Measurements from ENCODE around the gene PCDH8.
A peak's percentile ranks its signal among the peaks of the same experiment; 100 is the strongest.

PCDH8 gene

DNA sequence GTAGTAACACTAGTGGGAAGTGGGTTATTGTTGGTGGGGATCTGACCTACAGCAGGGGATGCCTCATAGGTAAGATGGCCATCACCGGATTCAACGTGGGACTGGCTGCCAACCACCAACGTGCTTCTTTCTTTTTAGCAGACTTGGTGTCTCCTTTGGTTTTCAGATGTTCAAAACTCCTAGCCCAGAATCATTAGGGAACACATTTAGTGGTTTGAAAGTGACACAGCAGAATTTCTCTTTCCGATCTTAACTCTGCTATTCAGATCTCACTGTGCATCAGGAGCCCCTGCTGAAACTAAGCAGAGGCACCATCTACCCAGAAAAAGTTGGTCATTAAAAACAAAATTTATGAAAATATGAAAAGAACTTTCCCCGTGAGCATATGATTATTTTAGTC lies 36.7 kb upstream of the PCDH8 start:
- WGBS (ENCODE audit: insufficient coverage), result 0% methylated on average over 4 of the region's 5 CpGs
- POLR2A ChIA-PET, result no interaction called here
- H3K4me3 ChIP-seq (ENCODE audit: control insufficient read depth in 1 of 7, extremely low read depth in 1 of 7, insufficient read depth in 4 of 7, low read depth in 2 of 7, low read length in 6 of 7), result peak overlapping the region in 1 of 7 experiments; percentile 4

DNA sequence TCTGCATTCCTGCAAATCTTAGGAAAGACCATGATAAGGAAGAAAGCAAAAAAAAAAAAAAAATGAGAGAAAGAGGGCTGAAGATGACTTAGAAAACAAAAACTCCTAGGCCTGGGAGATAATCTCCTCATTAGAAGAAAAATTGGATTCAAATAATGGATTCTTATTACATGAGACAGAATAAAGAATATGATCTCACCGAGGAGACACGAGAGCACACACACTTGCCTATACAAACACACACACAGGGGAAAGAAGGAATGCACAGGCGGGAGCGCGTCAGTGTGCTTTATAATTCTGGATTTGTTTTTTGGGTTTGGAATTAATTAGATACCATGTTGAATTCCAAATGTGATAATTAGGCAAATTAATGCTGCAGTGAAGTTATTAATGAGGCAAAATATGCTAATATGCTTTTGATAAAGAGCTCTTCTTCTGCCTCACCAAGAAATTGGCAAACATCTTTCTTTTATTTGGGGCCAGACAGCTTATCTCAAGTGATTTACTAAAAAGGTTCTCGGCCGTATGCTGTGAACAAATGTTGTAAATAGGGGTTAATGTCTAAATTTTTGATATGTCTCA lies 36.1 kb upstream of the PCDH8 start:
- peaks cover 0 to 11% (median 5%) of the 10 kb centered on the region in 4 experiments for H3K4me1 ChIP-seq (ENCODE audit: control extremely low read depth in 1 of 4, control insufficient read depth in 4 of 4, insufficient read depth in 4 of 4, low read length in 3 of 4)
- peaks cover 0 to 2% (median 0%) of the 10 kb centered on the region in 5 experiments for H3K9me3 ChIP-seq (ENCODE audit: control extremely low read depth in 1 of 5, control insufficient read depth in 4 of 5, insufficient read depth in 2 of 5, low read depth in 1 of 5, low read length in 4 of 5)
- no peaks in the 10 kb centered on the region for H3K27me3 ChIP-seq (replicated peaks in 2 of 5; ENCODE audit: control insufficient read depth in 4 of 5, insufficient read depth in 5 of 5, low read length in 4 of 5)
- no peak overlapping the region for H3K4me3 ChIP-seq (ENCODE audit: control insufficient read depth in 1 of 7, extremely low read depth in 1 of 7, insufficient read depth in 4 of 7, low read depth in 2 of 7, low read length in 6 of 7)
- WGBS (ENCODE audit: insufficient coverage), result no CpG with 5 or more reads among the region's 7 CpGs
- H3K36me3 ChIP-seq (ENCODE audit: control insufficient read depth in 4 of 4, insufficient read depth in 4 of 4, low read length in 3 of 4), result no peaks in the 10 kb centered on the region
- no peak for DNase-seq
- no peak overlapping the region for H3K27ac ChIP-seq (ENCODE audit: insufficient read depth in 1 of 2, low read depth in 1 of 2, low read length in 2 of 2, poor library complexity in 1 of 2, severe bottlenecking in 2 of 2)
- POLR2A ChIA-PET, result no interaction called here
- CTCF ChIA-PET, result no interaction called here

More for the DNA sequence above, 36.7 kb upstream of the PCDH8 start:
- peaks cover 0 to 2% (median 0%) of the 10 kb centered on the region in 5 experiments for H3K9me3 ChIP-seq (ENCODE audit: control extremely low read depth in 1 of 5, control insufficient read depth in 4 of 5, insufficient read depth in 2 of 5, low read depth in 1 of 5, low read length in 4 of 5)
- CTCF ChIA-PET, result no interaction called here
- DNase-seq, result peak; percentile 50 to 92 (median 84)
- H3K4me1 ChIP-seq (ENCODE audit: control extremely low read depth in 1 of 4, control insufficient read depth in 4 of 4, insufficient read depth in 4 of 4, low read length in 3 of 4), result peaks cover 0 to 11% (median 5%) of the 10 kb centered on the region in 4 experiments
- H3K36me3 ChIP-seq (ENCODE audit: control insufficient read depth in 4 of 4, insufficient read depth in 4 of 4, low read length in 3 of 4), result no peaks in the 10 kb centered on the region
- H3K27me3 ChIP-seq (replicated peaks in 2 of 5; ENCODE audit: control insufficient read depth in 4 of 5, insufficient read depth in 5 of 5, low read length in 4 of 5), result no peaks in the 10 kb centered on the region
- no peak overlapping the region for H3K27ac ChIP-seq (ENCODE audit: insufficient read depth in 1 of 2, low read depth in 1 of 2, low read length in 2 of 2, poor library complexity in 1 of 2, severe bottlenecking in 2 of 2)

DNA sequence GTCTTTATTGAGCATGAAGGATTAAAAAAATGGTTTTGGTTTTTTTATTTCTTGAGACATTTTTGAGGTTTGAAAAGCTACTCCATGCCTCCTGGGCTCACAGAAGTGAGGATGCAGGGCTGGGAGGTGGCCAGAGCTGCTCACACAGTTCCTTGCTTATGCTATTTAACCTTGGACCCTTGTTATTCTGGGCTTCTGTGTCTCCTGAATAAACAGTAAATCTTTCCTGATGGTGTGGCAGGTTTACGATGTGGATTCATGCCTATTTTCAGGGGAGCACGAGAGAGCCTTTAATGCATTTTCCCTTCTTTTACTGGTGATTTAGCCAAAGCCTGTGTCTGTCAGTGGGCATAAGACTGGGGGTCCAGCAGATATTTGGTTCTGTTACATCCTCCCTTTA lies 34.3 kb upstream of the PCDH8 start:
- WGBS (ENCODE audit: insufficient coverage), result 78% methylated on average over 2 of the region's 2 CpGs
- no peak for DNase-seq
- H3K4me3 ChIP-seq (ENCODE audit: control insufficient read depth in 1 of 7, extremely low read depth in 1 of 7, insufficient read depth in 4 of 7, low read depth in 2 of 7, low read length in 6 of 7), result no peak overlapping the region
- no peaks in the 10 kb centered on the region for H3K36me3 ChIP-seq (ENCODE audit: control insufficient read depth in 4 of 4, insufficient read depth in 4 of 4, low read length in 3 of 4)
- H3K4me1 ChIP-seq (ENCODE audit: control extremely low read depth in 1 of 4, control insufficient read depth in 4 of 4, insufficient read depth in 4 of 4, low read length in 3 of 4), result peaks cover 0 to 11% (median 5%) of the 10 kb centered on the region in 4 experiments
- POLR2A ChIA-PET, result no interaction called here
- H3K27ac ChIP-seq (ENCODE audit: insufficient read depth in 1 of 2, low read depth in 1 of 2, low read length in 2 of 2, poor library complexity in 1 of 2, severe bottlenecking in 2 of 2), result no peak overlapping the region
- H3K27me3 ChIP-seq (replicated peaks in 2 of 5; ENCODE audit: control insufficient read depth in 4 of 5, insufficient read depth in 5 of 5, low read length in 4 of 5), result no peaks in the 10 kb centered on the region
- peaks cover 0 to 2% (median 0%) of the 10 kb centered on the region in 5 experiments for H3K9me3 ChIP-seq (ENCODE audit: control extremely low read depth in 1 of 5, control insufficient read depth in 4 of 5, insufficient read depth in 2 of 5, low read depth in 1 of 5, low read length in 4 of 5)
- CTCF ChIA-PET, result interaction anchor here (1.1 kb wide), 1 partner anchor 20 kb away, joined by 3 read pairs; no protein-coding TSS in a partner anchor

DNA sequence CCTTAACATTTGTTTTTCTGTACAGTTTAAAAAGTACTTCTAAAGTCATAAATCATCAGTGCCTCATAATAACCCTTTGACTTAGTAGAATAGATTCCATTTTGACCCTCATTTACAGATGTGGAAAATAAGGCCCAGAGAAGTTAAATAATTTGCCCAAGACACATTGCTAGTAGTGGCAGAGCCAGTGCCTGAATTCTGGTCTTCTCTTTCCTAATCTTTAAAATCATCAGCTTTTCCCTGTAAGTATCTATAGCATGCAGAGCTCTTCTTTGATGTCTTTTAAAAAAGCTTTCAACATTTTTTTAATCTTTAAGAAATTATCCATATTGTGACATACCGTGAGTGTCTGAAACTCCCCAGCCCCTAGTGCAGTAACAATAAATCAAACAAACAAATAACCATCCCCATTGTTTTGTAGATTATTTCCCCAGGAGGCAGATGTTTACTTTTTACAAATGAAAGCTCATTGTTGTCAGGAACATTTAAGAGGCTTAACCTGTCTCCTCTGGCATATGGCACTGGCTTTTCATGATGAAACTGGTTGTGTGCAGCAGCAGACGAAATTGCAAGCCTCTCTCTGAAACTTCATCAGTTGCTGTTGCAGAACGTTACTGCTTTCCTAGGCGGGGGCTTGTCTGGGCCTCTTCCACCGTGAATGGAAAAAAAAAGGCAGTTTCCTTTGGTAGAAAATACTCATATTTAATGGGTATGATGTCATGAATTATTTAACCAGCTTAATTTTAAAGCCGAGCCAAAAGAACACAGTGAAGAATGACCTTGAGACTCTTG lies 31.7 kb upstream of the PCDH8 start:
- CTCF ChIA-PET, result interaction anchor here (1.6 kb wide), 1 partner anchor 14 kb away, joined by 4 read pairs; no protein-coding TSS in a partner anchor
- Histone ChIP-seq H3K27ac (ENCODE audit: insufficient read depth in 1 of 2, low read depth in 1 of 2, low read length in 2 of 2, poor library complexity in 1 of 2, severe bottlenecking in 2 of 2) (no peak overlapping the region), H3K4me3 (ENCODE audit: control insufficient read depth in 1 of 7, extremely low read depth in 1 of 7, insufficient read depth in 4 of 7, low read depth in 2 of 7, low read length in 6 of 7) (no peak overlapping the region), H3K9me3 (ENCODE audit: control extremely low read depth in 1 of 5, control insufficient read depth in 4 of 5, insufficient read depth in 2 of 5, low read depth in 1 of 5, low read length in 4 of 5) (peaks cover 3 to 14% (median 5%) of the 10 kb centered on the region in 5 experiments), H3K4me1 (ENCODE audit: control extremely low read depth in 1 of 4, control insufficient read depth in 4 of 4, insufficient read depth in 4 of 4, low read length in 3 of 4) (peaks cover 0 to 6% (median 2%) of the 10 kb centered on the region in 4 experiments), H3K27me3 (replicated peaks in 2 of 5; ENCODE audit: control insufficient read depth in 4 of 5, insufficient read depth in 5 of 5, low read length in 4 of 5) (peaks cover 0 to 2% (median 0%) of the 10 kb centered on the region in 5 experiments), H3K36me3 (ENCODE audit: control insufficient read depth in 4 of 4, insufficient read depth in 4 of 4, low read length in 3 of 4) (no peaks in the 10 kb centered on the region)
- 95% methylated on average over 5 of the region's 6 CpGs for WGBS (ENCODE audit: insufficient coverage)
- POLR2A ChIA-PET, result no interaction called here
- no peak for DNase-seq

DNA sequence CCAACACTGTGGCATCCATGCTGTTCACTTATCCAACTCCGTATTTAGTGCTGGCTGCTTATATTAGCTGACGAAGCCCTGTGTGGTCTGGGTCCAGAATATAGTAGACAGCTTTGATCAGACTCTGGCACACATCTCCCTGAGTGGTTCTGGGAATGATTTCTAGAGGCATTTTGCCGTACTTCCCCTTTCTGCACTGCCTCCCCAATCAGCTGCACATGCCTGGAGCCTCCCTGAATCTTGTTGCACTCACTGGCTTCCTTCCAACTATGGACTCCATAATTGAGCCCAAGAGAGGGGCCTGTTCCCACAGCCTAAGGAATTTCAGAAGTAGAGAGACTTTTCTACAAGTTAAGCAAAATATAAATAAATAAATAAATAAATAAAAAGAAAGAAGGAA lies 30.4 kb upstream of the PCDH8 start:
- H3K9me3 ChIP-seq (ENCODE audit: control extremely low read depth in 1 of 5, control insufficient read depth in 4 of 5, insufficient read depth in 2 of 5, low read depth in 1 of 5, low read length in 4 of 5), result peaks cover 5 to 21% (median 13%) of the 10 kb centered on the region in 5 experiments
- H3K4me1 ChIP-seq (ENCODE audit: control extremely low read depth in 1 of 4, control insufficient read depth in 4 of 4, insufficient read depth in 4 of 4, low read length in 3 of 4), result no peaks in the 10 kb centered on the region
- POLR2A ChIA-PET, result no interaction called here
- 50% methylated on average over 2 of the region's 3 CpGs for WGBS (ENCODE audit: insufficient coverage)
- no peak overlapping the region for H3K4me3 ChIP-seq (ENCODE audit: control insufficient read depth in 1 of 7, extremely low read depth in 1 of 7, insufficient read depth in 4 of 7, low read depth in 2 of 7, low read length in 6 of 7)
- CTCF ChIA-PET, result no interaction called here
- peak in 1 of 3 donors; percentile 17 for DNase-seq
- H3K27me3 ChIP-seq (replicated peaks in 2 of 5; ENCODE audit: control insufficient read depth in 4 of 5, insufficient read depth in 5 of 5, low read length in 4 of 5), result peaks cover 0 to 2% (median 0%) of the 10 kb centered on the region in 5 experiments
- H3K36me3 ChIP-seq (ENCODE audit: control insufficient read depth in 4 of 4, insufficient read depth in 4 of 4, low read length in 3 of 4), result no peaks in the 10 kb centered on the region
- H3K27ac ChIP-seq (ENCODE audit: insufficient read depth in 1 of 2, low read depth in 1 of 2, low read length in 2 of 2, poor library complexity in 1 of 2, severe bottlenecking in 2 of 2), result no peak overlapping the region

DNA sequence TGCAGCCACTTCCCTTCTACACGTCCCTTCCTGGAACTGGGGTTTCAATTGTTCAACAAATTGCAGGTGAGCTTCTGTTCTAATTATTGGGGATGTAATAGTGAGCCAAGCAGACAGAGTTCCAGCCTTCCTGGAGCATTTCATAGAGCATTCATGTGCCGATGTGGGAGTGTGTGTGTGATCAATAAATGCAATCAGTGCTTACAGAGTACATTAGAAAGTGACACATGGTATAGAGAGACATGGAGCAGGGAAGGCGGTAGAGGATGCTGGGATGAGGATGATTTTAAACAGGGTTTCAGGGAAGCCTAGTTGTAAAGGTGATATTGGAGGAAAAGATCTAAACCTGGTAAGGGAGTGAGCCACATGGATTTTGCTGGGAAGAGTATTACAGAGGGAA lies 21.7 kb upstream of the PCDH8 start:
- ChIA-PET POLR2A (no interaction called here), CTCF (interaction anchor here (0.9 kb wide), 1 partner anchor 205 kb away, joined by 3 read pairs; no protein-coding TSS in a partner anchor)
- Histone ChIP-seq H3K27ac (ENCODE audit: insufficient read depth in 1 of 2, low read depth in 1 of 2, low read length in 2 of 2, poor library complexity in 1 of 2, severe bottlenecking in 2 of 2) (no peak overlapping the region), H3K36me3 (ENCODE audit: control insufficient read depth in 4 of 4, insufficient read depth in 4 of 4, low read length in 3 of 4) (no peaks in the 10 kb centered on the region), H3K4me1 (ENCODE audit: control extremely low read depth in 1 of 4, control insufficient read depth in 4 of 4, insufficient read depth in 4 of 4, low read length in 3 of 4) (no peaks in the 10 kb centered on the region), H3K9me3 (ENCODE audit: control extremely low read depth in 1 of 5, control insufficient read depth in 4 of 5, insufficient read depth in 2 of 5, low read depth in 1 of 5, low read length in 4 of 5) (peaks cover 0 to 10% (median 7%) of the 10 kb centered on the region in 5 experiments), H3K27me3 (replicated peaks in 2 of 5; ENCODE audit: control insufficient read depth in 4 of 5, insufficient read depth in 5 of 5, low read length in 4 of 5) (peaks cover 0 to 9% (median 0%) of the 10 kb centered on the region in 5 experiments), H3K4me3 (ENCODE audit: control insufficient read depth in 1 of 7, extremely low read depth in 1 of 7, insufficient read depth in 4 of 7, low read depth in 2 of 7, low read length in 6 of 7) (no peak overlapping the region)
- WGBS (ENCODE audit: insufficient coverage), result 100% methylated on average over 2 of the region's 3 CpGs
- no peak for DNase-seq

DNA sequence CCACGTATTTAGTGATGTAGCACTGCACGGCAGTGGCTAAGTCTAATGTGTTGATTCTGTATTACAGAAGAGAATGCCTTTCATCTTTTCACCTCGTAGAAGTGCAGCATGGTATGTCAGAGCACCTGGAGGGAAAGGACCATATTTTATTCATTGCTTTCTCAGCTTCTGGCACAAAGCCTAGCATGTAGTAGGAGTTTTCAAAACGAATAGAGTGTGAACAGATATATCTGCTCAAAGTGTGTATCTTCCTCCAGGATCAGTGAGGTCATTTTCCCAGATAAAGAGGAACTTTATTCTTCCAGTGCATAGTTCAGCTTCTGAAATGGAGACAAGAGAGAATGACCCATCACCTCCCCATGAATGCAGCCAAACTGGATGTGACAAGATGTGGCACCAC lies 21.2 kb upstream of the PCDH8 start:
- peaks cover 0 to 8% (median 5%) of the 10 kb centered on the region in 5 experiments for H3K9me3 ChIP-seq (ENCODE audit: control extremely low read depth in 1 of 5, control insufficient read depth in 4 of 5, insufficient read depth in 2 of 5, low read depth in 1 of 5, low read length in 4 of 5)
- CTCF ChIA-PET, result interaction anchor here (0.8 to 0.9 kb wide), 2 partner anchors 7 to 204 kb away, joined by 3 read pairs; no protein-coding TSS in a partner anchor
- H3K27ac ChIP-seq (ENCODE audit: insufficient read depth in 1 of 2, low read depth in 1 of 2, low read length in 2 of 2, poor library complexity in 1 of 2, severe bottlenecking in 2 of 2), result no peak overlapping the region
- WGBS (ENCODE audit: insufficient coverage), result 89% methylated on average over 3 of the region's 4 CpGs
- no peak overlapping the region for H3K4me3 ChIP-seq (ENCODE audit: control insufficient read depth in 1 of 7, extremely low read depth in 1 of 7, insufficient read depth in 4 of 7, low read depth in 2 of 7, low read length in 6 of 7)
- POLR2A ChIA-PET, result no interaction called here
- H3K36me3 ChIP-seq (ENCODE audit: control insufficient read depth in 4 of 4, insufficient read depth in 4 of 4, low read length in 3 of 4), result no peaks in the 10 kb centered on the region
- H3K4me1 ChIP-seq (ENCODE audit: control extremely low read depth in 1 of 4, control insufficient read depth in 4 of 4, insufficient read depth in 4 of 4, low read length in 3 of 4), result no peaks in the 10 kb centered on the region
- DNase-seq, result no peak
- H3K27me3 ChIP-seq (replicated peaks in 2 of 5; ENCODE audit: control insufficient read depth in 4 of 5, insufficient read depth in 5 of 5, low read length in 4 of 5), result peaks cover 0 to 9% (median 0%) of the 10 kb centered on the region in 5 experiments

Data from common myeloid progenitor, CD34-positive (primary cell).